ENCODE results near the gene PPM1N. TPM values are rescaled to one million over a fixed set of nuclear protein-coding genes. Genes with fewer than 3 reads are reported as not detected.
A peak's percentile ranks its signal among the peaks of the same experiment; 100 is the strongest.

The PPM1N gene
- total RNA-seq, 1 donor from 2014 or later: not detected

DNA sequence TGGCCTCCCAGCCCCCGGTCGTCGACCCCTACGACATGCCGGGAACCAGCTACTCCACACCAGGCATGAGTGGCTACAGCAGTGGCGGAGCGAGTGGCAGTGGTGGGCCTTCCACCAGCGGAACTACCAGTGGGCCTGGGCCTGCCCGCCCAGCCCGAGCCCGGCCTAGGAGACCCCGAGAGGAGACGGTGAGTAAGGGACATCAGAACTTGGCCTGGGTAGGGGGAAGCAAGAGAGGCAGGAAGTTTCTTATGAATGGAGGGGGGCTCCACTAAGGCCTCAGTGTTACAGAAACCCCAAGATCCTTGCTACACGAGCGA lies 27.5 kb upstream of the PPM1N start:
- Mint-ChIP-seq H3K4me3 (ENCODE audit: low read depth) (no peak overlapping the region), H3K36me3 (ENCODE audit: insufficient read depth) (no peaks in the 10 kb centered on the region), H3K4me1 (ENCODE audit: low read depth) (peaks cover 19% of the 10 kb centered on the region), H3K27me3 (peaks cover 31% of the 10 kb centered on the region), H3K27ac (no peak overlapping the region), H3K9me3 (ENCODE audit: low read depth) (no peaks in the 10 kb centered on the region)
- no peak for DNase-seq (ENCODE audit: low spot score, unreplicated experiment)
- TF ChIP-seq, protein P1, sequence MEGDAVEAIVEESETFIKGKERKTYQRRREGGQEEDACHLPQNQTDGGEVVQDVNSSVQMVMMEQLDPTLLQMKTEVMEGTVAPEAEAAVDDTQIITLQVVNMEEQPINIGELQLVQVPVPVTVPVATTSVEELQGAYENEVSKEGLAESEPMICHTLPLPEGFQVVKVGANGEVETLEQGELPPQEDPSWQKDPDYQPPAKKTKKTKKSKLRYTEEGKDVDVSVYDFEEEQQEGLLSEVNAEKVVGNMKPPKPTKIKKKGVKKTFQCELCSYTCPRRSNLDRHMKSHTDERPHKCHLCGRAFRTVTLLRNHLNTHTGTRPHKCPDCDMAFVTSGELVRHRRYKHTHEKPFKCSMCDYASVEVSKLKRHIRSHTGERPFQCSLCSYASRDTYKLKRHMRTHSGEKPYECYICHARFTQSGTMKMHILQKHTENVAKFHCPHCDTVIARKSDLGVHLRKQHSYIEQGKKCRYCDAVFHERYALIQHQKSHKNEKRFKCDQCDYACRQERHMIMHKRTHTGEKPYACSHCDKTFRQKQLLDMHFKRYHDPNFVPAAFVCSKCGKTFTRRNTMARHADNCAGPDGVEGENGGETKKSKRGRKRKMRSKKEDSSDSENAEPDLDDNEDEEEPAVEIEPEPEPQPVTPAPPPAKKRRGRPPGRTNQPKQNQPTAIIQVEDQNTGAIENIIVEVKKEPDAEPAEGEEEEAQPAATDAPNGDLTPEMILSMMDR (IDR thresholded peaks at IDR 0.05; ENCODE audit: unreplicated experiment): no peak

DNA sequence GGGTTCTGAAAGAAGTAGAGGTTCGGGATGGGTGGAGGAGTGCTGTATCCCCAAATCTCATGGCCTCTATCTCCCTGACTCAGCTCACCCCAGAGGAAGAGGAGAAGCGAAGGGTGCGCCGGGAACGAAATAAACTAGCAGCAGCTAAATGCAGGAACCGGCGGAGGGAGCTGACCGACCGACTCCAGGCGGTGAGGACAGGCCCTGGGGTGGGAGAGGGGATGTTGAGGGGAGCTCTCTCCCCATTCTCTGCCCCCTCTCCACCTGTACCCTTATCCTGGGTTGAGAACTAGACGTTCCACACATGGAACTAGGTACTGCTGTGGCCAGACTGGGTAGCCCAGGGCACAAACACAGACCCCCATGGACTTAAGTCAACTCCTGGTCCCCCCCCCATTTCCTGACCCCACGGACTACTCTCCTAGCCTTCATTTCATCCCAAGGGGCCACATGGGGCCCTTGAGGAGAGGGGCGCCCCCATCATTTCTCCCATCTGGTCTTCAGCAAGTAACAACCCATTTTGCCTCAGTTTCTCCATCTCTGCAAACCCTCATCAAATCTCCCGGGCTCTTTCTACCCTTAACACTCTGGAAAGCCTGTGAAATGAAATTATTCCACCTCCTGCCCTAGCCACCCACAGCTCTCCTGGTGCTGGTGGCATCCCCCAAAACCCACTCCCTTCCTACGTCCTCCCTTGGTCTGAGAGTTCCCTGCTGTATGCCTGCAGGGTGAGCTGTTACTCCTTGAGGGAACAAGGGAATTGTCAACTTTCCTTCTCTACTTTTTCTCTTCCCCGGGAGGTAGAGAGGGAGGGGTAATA lies 26.9 kb upstream of the PPM1N start:
- Mint-ChIP-seq H3K4me1 (ENCODE audit: low read depth) (peaks cover 19% of the 10 kb centered on the region), H3K27ac (no peak overlapping the region), H3K27me3 (peaks cover 31% of the 10 kb centered on the region), H3K36me3 (ENCODE audit: insufficient read depth) (no peaks in the 10 kb centered on the region), H3K9me3 (ENCODE audit: low read depth) (no peaks in the 10 kb centered on the region), H3K4me3 (ENCODE audit: low read depth) (no peak overlapping the region)
- no peak for DNase-seq (ENCODE audit: low spot score, unreplicated experiment)
- TF ChIP-seq, protein P1 (IDR thresholded peaks at IDR 0.05; ENCODE audit: unreplicated experiment): no peak

DNA sequence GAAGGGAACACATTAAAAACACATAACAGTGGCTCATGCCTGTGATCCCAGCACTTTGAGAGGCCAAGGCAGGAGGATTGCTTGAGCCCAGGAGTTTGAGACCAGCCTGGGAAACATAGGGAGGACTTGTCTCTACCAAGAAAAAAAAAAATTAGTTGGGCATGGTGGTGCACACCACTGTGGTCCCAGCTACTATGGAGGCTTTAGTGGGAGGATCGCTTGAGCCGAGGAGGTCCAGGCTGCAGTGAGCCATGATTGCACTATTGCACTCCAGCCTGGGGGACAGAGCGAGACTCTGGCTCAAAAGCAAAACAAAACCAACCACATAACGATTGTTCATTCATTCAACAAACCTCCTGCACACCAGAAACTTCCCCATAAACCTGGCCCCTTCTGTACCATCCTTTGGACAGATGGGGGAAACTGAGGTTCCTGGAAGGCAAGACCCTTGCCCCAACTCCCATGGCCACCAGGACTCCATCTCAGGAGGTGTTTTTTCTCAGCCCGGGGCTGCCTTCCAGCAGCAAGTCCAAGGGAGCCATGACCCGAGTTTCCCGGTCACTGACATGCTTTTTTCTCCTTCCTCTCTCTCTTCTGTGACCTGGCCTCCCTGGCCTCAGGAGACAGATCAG lies 26.2 kb upstream of the PPM1N start:
- TF ChIP-seq, protein P1 (IDR thresholded peaks at IDR 0.05; ENCODE audit: unreplicated experiment): no peak
- peaks cover 31% of the 10 kb centered on the region for H3K27me3 Mint-ChIP-seq
- peak overlapping the region; percentile 77 for H3K4me3 Mint-ChIP-seq (ENCODE audit: low read depth)
- peaks cover 19% of the 10 kb centered on the region for H3K4me1 Mint-ChIP-seq (ENCODE audit: low read depth)
- H3K27ac Mint-ChIP-seq: no peak overlapping the region
- H3K36me3 Mint-ChIP-seq (ENCODE audit: insufficient read depth): no peaks in the 10 kb centered on the region
- no peak for DNase-seq (ENCODE audit: low spot score, unreplicated experiment)
- no peaks in the 10 kb centered on the region for H3K9me3 Mint-ChIP-seq (ENCODE audit: low read depth)

DNA sequence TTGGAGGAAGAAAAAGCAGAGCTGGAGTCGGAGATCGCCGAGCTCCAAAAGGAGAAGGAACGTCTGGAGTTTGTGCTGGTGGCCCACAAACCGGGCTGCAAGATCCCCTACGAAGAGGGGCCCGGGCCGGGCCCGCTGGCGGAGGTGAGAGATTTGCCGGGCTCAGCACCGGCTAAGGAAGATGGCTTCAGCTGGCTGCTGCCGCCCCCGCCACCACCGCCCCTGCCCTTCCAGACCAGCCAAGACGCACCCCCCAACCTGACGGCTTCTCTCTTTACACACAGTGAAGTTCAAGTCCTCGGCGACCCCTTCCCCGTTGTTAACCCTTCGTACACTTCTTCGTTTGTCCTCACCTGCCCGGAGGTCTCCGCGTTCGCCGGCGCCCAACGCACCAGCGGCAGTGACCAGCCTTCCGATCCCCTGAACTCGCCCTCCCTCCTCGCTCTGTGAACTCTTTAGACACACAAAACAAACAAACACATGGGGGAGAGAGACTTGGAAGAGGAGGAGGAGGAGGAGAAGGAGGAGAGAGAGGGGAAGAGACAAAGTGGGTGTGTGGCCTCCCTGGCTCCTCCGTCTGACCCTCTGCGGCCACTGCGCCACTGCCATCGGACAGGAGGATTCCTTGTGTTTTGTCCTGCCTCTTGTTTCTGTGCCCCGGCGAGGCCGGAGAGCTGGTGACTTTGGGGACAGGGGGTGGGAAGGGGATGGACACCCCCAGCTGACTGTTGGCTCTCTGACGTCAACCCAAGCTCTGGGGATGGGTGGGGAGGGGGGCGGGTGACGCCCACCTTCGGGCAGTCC lies 25.5 kb upstream of the PPM1N start:
- Mint-ChIP-seq H3K4me3 (ENCODE audit: low read depth) (peak overlapping the region; percentile 77), H3K4me1 (ENCODE audit: low read depth) (peaks cover 19% of the 10 kb centered on the region), H3K27me3 (peaks cover 31% of the 10 kb centered on the region), H3K27ac (peak overlapping the region; percentile 42), H3K36me3 (ENCODE audit: insufficient read depth) (no peaks in the 10 kb centered on the region), H3K9me3 (ENCODE audit: low read depth) (no peaks in the 10 kb centered on the region)
- TF ChIP-seq, protein P1 (IDR thresholded peaks at IDR 0.05; ENCODE audit: unreplicated experiment): no peak
- DNase-seq (ENCODE audit: low spot score, unreplicated experiment): no peak

DNA sequence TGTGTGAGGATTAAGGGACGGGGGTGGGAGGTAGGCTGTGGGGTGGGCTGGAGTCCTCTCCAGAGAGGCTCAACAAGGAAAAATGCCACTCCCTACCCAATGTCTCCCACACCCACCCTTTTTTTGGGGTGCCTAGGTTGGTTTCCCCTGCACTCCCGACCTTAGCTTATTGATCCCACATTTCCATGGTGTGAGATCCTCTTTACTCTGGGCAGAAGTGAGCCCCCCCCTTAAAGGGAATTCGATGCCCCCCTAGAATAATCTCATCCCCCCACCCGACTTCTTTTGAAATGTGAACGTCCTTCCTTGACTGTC lies 24.9 kb upstream of the PPM1N start:
- H3K27ac Mint-ChIP-seq: no peak overlapping the region
- H3K4me3 Mint-ChIP-seq (ENCODE audit: low read depth): no peak overlapping the region
- H3K27me3 Mint-ChIP-seq: peaks cover 31% of the 10 kb centered on the region
- no peaks in the 10 kb centered on the region for H3K9me3 Mint-ChIP-seq (ENCODE audit: low read depth)
- TF ChIP-seq, protein P1 (IDR thresholded peaks at IDR 0.05; ENCODE audit: unreplicated experiment): no peak
- H3K4me1 Mint-ChIP-seq (ENCODE audit: low read depth): peaks cover 19% of the 10 kb centered on the region
- H3K36me3 Mint-ChIP-seq (ENCODE audit: insufficient read depth): no peaks in the 10 kb centered on the region
- no peak for DNase-seq (ENCODE audit: low spot score, unreplicated experiment)

Data from progenitor cell of endocrine pancreas (in vitro differentiated cells).